Right hindlimb (tissue), 1 donor: ENCODE results near the gene CDC14B.

Experiments used
- DNase-seq: peaks from one replicate; pipeline ENCODE4 v3.0.0-alpha.2; 2018

The CDC14B gene

DNA sequence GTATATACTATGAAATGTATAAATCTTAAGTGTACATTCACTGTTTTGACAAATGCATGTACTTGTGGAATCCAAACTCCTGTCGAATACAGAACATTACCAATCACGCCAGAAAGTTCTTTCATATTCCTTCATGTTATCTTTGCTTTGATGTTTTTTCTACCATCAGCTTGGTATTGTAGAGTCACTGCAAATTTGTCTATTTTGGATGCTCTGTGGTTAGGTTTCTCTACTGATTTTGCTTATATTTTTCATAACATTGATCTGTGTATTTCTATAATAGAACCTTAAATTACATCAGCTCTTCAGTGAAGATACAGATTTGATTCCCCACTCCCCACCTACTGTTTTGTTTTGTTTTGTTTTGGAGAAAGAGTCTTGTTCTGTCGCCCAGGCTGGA, 138.9 kb downstream of the CDC14B start:
- no peak for DNase-seq

DNA sequence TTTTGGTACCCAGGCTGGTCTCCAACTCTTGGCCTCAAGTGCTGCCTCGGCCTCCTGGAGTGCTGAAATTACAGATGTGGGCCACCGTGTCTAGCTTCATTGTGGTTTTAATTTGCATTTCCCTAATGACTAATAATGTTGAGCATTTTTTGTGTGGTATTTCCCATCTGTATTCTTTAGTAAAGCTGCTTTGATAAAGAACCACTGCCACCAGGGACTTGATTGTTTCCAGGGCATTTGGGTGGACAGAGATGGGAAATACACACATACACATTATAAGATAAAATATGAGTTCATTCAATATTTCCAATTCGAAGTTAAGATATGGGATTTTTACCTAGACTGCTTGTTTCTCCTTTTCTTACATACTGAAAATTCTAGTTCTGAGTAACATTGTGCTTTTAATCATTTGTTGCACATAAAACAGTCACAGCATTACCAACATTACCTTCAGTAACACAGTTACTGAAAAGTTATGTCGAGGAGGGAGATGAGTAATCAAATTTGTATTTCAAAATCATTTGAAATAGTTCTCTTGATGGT, 140.7 kb downstream of the CDC14B start:
- DNase-seq: no peak

- no peak for DNase-seq
These were observed 143.1 kb downstream of the CDC14B start for GRCh38 chr9:96476591-96476990.

GRCh38 chr9:96476013-96476412, 143.6 kb downstream of the CDC14B start:
- no peak for DNase-seq

- DNase-seq: no peak
These were observed 151.9 kb downstream of the CDC14B start for GRCh38 chr9:96467784-96468183.

DNA sequence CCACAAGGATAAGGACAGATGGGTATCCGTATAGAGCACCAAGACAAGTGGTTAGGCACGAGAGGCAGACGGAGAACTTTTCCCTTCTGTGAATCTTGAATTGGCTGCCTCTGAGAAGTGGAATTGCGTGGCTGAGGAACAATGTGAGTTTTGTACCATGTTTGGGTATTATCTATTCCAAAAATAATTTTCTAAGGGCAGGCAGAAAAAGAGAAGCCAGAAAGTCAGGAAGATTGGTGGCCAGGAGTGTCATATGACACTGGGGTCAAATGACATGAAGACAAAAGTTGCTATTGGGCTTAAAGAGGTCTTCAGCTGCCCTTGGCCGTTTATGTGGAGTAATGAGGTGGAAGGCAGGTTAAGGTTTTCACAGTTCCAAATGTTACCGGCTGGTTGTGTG, 155.2 kb downstream of the CDC14B start:
- DNase-seq: no peak

DNA sequence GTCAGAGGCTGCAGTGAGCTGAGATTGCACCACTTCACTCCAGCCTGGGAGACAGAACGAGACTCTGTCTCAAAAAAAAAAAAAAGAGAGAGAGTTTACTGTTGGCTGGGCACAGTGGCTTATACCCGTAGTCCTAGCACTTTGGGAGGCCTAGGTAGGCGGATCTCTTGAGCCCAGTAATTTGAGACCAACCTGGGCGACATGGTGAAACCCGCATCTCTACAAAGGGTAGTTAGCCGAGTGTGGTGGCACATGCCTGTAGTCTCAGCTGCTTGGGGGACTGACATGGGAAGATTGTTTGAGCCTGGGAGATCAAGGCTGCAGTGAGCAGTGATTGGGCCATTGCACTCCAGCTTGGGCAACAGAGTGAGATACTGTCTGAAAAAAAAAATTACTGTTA, 157.1 kb downstream of the CDC14B start:
- DNase-seq: no peak

- no peak for DNase-seq
These were observed 158.3 kb downstream of the CDC14B start for GRCh38 chr9:96461336-96461735.

- DNase-seq: no peak
These were observed 158.8 kb downstream of the CDC14B start for GRCh38 chr9:96460882-96461281.

DNA sequence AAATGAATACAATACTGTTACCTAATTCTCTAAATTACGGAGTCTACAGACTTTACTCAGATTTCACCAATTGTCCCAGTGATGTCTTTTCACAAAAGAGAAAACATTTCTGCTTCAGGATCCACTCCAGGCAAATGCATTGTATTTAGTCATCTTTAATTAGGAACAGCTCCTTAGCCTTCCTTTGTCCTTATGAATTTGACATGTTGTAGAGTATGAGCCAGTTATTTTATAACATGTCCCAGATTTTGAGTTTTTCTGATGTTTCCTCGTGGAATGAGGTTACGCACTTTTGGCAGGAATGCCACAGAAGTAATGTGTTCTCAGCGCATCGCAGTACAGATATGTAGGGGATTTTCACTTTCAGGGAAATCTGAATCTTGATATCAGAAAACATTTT, 159.2 kb downstream of the CDC14B start:
- no peak for DNase-seq

DNA sequence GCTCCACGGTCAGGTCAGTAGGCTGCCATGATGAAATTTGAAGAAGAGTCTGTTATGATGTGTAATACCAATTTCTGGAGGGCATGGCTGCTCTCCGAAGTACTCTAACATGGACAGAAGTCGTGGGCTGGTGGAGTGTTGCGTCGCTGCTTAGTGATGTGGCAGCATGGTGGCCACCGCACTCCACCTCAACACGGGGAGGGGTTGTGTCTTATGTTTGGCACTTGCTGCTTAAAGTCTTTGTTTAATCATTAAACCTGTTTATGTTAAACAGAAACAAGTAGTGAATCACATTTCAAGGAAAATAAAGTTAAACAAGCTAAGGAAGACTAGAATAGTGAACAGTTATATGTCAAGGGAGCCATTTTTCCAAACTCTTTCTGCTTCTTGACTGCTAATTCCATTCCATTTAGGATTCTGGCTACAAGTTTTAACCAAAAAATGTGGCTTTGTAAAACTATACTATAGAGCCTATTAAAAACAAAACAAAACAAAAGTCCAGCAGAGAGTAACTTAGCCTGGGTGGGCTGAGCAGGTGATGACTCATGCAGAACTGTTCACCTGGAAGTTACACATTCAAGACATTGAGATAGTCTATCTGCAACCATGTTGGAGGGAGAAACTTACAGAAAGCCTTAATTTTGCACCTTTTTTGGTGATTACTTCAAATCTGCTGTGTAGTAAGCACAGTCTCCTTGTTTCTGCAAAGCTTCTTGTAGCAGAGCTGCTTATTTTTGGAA, 160.2 kb downstream of the CDC14B start:
- no peak for DNase-seq

DNA sequence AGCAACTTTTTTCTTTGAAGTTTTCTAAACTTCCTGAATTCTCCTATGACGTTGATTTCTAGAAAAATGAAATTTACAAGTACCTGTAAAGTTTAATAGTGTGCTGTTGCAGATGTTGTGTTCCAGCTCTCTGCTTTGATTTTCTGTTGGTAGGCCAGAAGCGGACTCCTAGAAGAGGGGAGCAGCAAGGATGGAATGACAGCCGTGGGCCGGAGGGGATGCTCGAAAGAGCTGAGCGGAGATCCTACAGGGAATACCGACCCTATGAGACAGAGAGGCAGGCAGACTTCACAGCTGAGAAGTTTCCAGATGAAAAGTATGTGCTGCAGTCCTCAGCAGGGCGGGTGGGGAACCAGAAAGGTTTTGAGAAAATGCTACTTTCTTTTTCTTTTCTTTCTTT, 161.4 kb downstream of the CDC14B start:
- DNase-seq: no peak

GRCh38 chr9:96457266-96457665, 162.4 kb downstream of the CDC14B start:
- no peak for DNase-seq

DNA sequence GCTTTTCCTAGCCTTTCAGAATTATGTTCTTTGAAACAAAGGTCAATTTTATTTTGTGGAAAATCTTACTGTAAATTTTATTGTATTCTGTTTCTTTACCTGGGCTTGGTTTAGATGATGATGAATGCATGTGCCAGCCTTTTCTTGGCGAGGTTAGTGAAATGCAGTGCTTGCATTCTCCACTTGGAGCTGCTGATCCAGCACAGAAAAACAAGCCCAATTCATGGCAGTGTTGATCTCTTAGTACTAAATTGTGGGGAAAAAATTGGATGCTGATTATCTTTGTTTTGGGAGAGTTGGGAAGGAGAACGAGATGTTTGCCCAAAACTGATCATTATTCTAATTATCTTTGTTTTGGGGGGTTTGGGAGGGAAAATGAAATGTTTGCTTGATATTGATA, 166.0 kb downstream of the CDC14B start:
- DNase-seq: peak; percentile 30

DNA sequence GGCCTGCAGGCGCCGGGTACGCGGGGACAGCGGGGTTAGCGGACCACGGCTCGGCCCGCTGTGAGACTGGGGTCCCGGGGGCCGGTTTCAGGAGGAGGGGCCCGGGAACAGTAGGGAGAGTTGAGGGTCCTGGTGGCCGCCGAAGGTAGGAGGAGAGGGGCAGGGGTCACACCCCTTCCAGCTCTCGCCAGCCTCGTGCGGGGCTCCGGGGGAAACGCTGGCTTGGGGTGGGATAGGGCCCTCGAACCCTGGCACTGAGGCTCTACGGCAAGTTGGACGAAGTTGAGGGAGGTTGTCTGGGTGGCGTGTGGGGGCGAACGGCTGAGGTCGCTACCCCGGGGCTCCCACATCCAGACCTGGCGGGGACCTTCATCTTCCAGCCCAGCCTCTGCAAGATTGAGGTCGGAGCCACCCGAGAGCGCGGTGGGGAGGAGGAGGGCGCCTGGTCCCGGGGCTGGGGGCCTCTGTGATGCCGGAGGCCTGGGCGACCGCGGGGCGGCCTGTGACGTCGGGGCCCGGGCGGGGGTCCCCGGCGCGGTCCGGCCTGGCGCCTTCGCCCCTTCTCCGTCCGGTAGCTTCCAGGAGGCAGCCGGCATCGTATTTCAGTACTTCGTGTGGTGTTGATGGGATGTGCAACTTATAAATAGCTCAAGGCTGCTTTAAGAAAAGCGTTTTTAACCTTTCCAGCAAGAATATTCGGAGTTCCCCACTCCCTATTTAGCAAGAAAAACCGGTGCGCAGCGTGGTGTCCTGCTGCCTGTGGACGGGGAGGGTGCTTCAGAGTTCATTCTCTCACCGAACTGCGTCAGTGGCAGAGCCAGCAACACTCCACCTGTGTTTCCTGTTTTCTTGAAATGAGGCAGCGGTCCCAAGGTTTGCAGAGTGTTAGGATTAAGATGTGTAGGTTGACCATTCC, 168.8 kb downstream of the CDC14B start:
- peak; percentile 37 for DNase-seq
